ENCODE results near the gene OR4F15. TPM values are rescaled to one million over a fixed set of nuclear protein-coding genes. Genes with fewer than 3 reads are reported as not detected.
"Not testable (repeated sequence)": the region's sequence is repeated elsewhere in the genome, so short reads cannot be mapped to it uniquely, and the experiment has no call there.

Gene OR4F15
- total and polyA plus RNA-seq, 2 donors (not counting 1 experiment from before 2014, with no cell fraction given) = not detected

- intact Hi-C loops (cut with micrococcal nuclease) = no loop called here
- no peak for ATAC-seq (ENCODE audit: low read depth)
- no peak for DNase-seq
- ChIA-PET POLR2A (no interaction called here), CTCF (no interaction called here)
- H3K27ac Mint-ChIP-seq = no peak overlapping the region
- Histone ChIP-seq H3K9me3 (ENCODE audit: control extremely low read depth in 1 of 3, control insufficient read depth in 2 of 3, insufficient read depth in 1 of 3, low read length in 2 of 3) (peaks cover 0 to 4% (median 0%) of the 10 kb centered on the region in 3 donors), H3K79me2 (ENCODE audit: control insufficient read depth, insufficient read depth, low read length) (no peaks in the 10 kb centered on the region), H3K4me2 (replicated peaks; ENCODE audit: low read depth, low read length, poor library complexity, severe bottlenecking) (no peak overlapping the region), H4K20me1 (ENCODE audit: control insufficient read depth, insufficient read depth, low read length, poor library complexity, severe bottlenecking) (no peaks in the 10 kb centered on the region), H3K36me3 (replicated peaks in 1 of 2; ENCODE audit: control extremely low read depth in 1 of 2, control insufficient read depth in 1 of 2, extremely low read depth in 1 of 2, insufficient read depth in 2 of 2, low read length in 1 of 2) (no peaks in the 10 kb centered on the region), H2AFZ (ENCODE audit: insufficient read depth, low read depth, low read length, poor library complexity, severe bottlenecking) (no peak overlapping the region), H3K27ac (ENCODE audit: low read length in 2 of 2) (no peak overlapping the region), H3K9ac (ENCODE audit: low read length) (no peak overlapping the region), H3K4me1 (ENCODE audit: control insufficient read depth in 2 of 2, insufficient read depth in 2 of 2, low read length in 2 of 2) (no peaks in the 10 kb centered on the region), H3K27me3 (replicated peaks in 1 of 4; ENCODE audit: control extremely low read depth in 1 of 4, control insufficient read depth in 3 of 4, insufficient read depth in 4 of 4, low read length in 3 of 4) (peaks cover 0 to 5% (median under 1%) of the 10 kb centered on the region in 4 experiments), H3K4me3 (ENCODE audit: control extremely low read depth in 1 of 5, extremely low read depth in 1 of 5, insufficient read depth in 1 of 5, low read depth in 2 of 5, low read length in 4 of 5) (no peak overlapping the region)
- WGBS (ENCODE audit: insufficient coverage) = no CpG with 5 or more reads among the region's 2 CpGs
- H3K27me3 Mint-ChIP-seq = peaks cover 13% of the 10 kb centered on the region
- H3K4me3 Mint-ChIP-seq = no peak overlapping the region
- no peaks in the 10 kb centered on the region for H3K4me1 Mint-ChIP-seq
- TF ChIP-seq EZH2 (IDR thresholded peaks at IDR 0.05; ENCODE audit: borderline replicate concordance, insufficient read depth, low read depth, low read length, poor library complexity, severe bottlenecking) = no peak
- no peak for TF ChIP-seq CTCF (IDR thresholded peaks at IDR 0.05)
- no peaks in the 10 kb centered on the region for H3K9me3 Mint-ChIP-seq (ENCODE audit: insufficient read depth)
Observed at GRCh38 chr15:101784644-101785043, 27.4 kb upstream of the OR4F15 start.

- H3K27me3 ChIP-seq (replicated peaks in 1 of 4; ENCODE audit: control extremely low read depth in 1 of 4, control insufficient read depth in 3 of 4, insufficient read depth in 4 of 4, low read length in 3 of 4); CTCF ChIA-PET; ATAC-seq (ENCODE audit: low read depth); H3K4me2 ChIP-seq (replicated peaks; ENCODE audit: low read depth, low read length, poor library complexity, severe bottlenecking); H3K9me3 Mint-ChIP-seq (ENCODE audit: insufficient read depth); H3K4me1 ChIP-seq (ENCODE audit: control insufficient read depth in 2 of 2, insufficient read depth in 2 of 2, low read length in 2 of 2); H3K9me3 ChIP-seq (ENCODE audit: control extremely low read depth in 1 of 3, control insufficient read depth in 2 of 3, insufficient read depth in 1 of 3, low read length in 2 of 3); DNase-seq; H3K4me3 ChIP-seq (ENCODE audit: control extremely low read depth in 1 of 5, extremely low read depth in 1 of 5, insufficient read depth in 1 of 5, low read depth in 2 of 5, low read length in 4 of 5); intact Hi-C loops (cut with micrococcal nuclease); H3K27ac ChIP-seq (ENCODE audit: low read length in 2 of 2); H3K27ac Mint-ChIP-seq; H4K20me1 ChIP-seq (ENCODE audit: control insufficient read depth, insufficient read depth, low read length, poor library complexity, severe bottlenecking); POLR2A ChIA-PET; H3K27me3 Mint-ChIP-seq; H3K9ac ChIP-seq (ENCODE audit: low read length); H3K4me1 Mint-ChIP-seq; H3K79me2 ChIP-seq (ENCODE audit: control insufficient read depth, insufficient read depth, low read length); H3K4me3 Mint-ChIP-seq; H3K36me3 ChIP-seq (replicated peaks in 1 of 2; ENCODE audit: control extremely low read depth in 1 of 2, control insufficient read depth in 1 of 2, extremely low read depth in 1 of 2, insufficient read depth in 2 of 2, low read length in 1 of 2); H2AFZ ChIP-seq (ENCODE audit: insufficient read depth, low read depth, low read length, poor library complexity, severe bottlenecking): not testable (repeated sequence)
- 64% methylated on average over 2 of the region's 2 CpGs for whole genome bisulfite sequencing (ENCODE audit: insufficient coverage)
Observed at GRCh38 chr15:101786422-101786821, 25.6 kb upstream of the OR4F15 start.

- WGBS (ENCODE audit: insufficient coverage) = 80% methylated on average over 1 of the region's 2 CpGs
- CTCF ChIA-PET = not testable (repeated sequence)
Observed at GRCh38 chr15:101788001-101788400, 24.0 kb upstream of the OR4F15 start.

More at GRCh38 chr15:101788001-101788400, 24.0 kb upstream of the OR4F15 start:
- H3K4me2 ChIP-seq (replicated peaks; ENCODE audit: low read depth, low read length, poor library complexity, severe bottlenecking); H3K9me3 ChIP-seq (ENCODE audit: control extremely low read depth in 1 of 3, control insufficient read depth in 2 of 3, insufficient read depth in 1 of 3, low read length in 2 of 3); H3K36me3 ChIP-seq (replicated peaks in 1 of 2; ENCODE audit: control extremely low read depth in 1 of 2, control insufficient read depth in 1 of 2, extremely low read depth in 1 of 2, insufficient read depth in 2 of 2, low read length in 1 of 2); H3K9me3 Mint-ChIP-seq (ENCODE audit: insufficient read depth); ATAC-seq (ENCODE audit: low read depth); H2AFZ ChIP-seq (ENCODE audit: insufficient read depth, low read depth, low read length, poor library complexity, severe bottlenecking); H3K27me3 ChIP-seq (replicated peaks in 1 of 4; ENCODE audit: control extremely low read depth in 1 of 4, control insufficient read depth in 3 of 4, insufficient read depth in 4 of 4, low read length in 3 of 4); H3K4me3 Mint-ChIP-seq; H3K27me3 Mint-ChIP-seq; H3K4me1 Mint-ChIP-seq; H3K9ac ChIP-seq (ENCODE audit: low read length); intact Hi-C loops (cut with micrococcal nuclease); H3K4me3 ChIP-seq (ENCODE audit: control extremely low read depth in 1 of 5, extremely low read depth in 1 of 5, insufficient read depth in 1 of 5, low read depth in 2 of 5, low read length in 4 of 5); H4K20me1 ChIP-seq (ENCODE audit: control insufficient read depth, insufficient read depth, low read length, poor library complexity, severe bottlenecking); POLR2A ChIA-PET; H3K4me1 ChIP-seq (ENCODE audit: control insufficient read depth in 2 of 2, insufficient read depth in 2 of 2, low read length in 2 of 2); H3K27ac Mint-ChIP-seq; DNase-seq; H3K79me2 ChIP-seq (ENCODE audit: control insufficient read depth, insufficient read depth, low read length); H3K27ac ChIP-seq (ENCODE audit: low read length in 2 of 2): not testable (repeated sequence)
